ENCODE data around the gene FKBP7. TPM values are rescaled to one million over a fixed set of nuclear protein-coding genes. Genes with fewer than 3 reads are reported as not detected.
"Not testable (repeated sequence)": the region's sequence is repeated elsewhere in the genome, so short reads cannot be mapped to it uniquely, and the experiment has no call there.

FKBP7 gene
- 6.2 and 23.1 TPM in 2 replicates for total RNA-seq (2014; rRNA removed; shearing (Covaris generic); ENCODE audit: low replicate concordance)

- H3K27me3 ChIP-seq (ENCODE audit: low read length): no peaks in the 10 kb centered on the region
- H3K4me1 ChIP-seq (ENCODE audit: low read length): peaks cover 46% of the 10 kb centered on the region
- H3K9me3 ChIP-seq (ENCODE audit: low read length): no peaks in the 10 kb centered on the region
- H3K4me2 ChIP-seq (ENCODE audit: low read depth, low read length, poor library complexity, severe bottlenecking): peak within 1 kb of the TSS; percentile 90
- peak within 1 kb of the TSS; percentile 97 for H2AFZ ChIP-seq (ENCODE audit: low read length)
- DNase-seq: peak; percentile 92
- 0 out of 2 replicates have a peak, but pooled peaks cover 8% of the 10 kb centered on the region for H4K20me1 ChIP-seq (ENCODE audit: insufficient read depth, low read depth, low read length)
- H3K27ac ChIP-seq (ENCODE audit: low read length): peak within 1 kb of the TSS; percentile 84
- H3K4me3 ChIP-seq (ENCODE audit: low read length): peak within 1 kb of the TSS; percentile 77
- H3K9me2 ChIP-seq (replicated peaks; ENCODE audit: insufficient read depth, low read length): no peaks in the 10 kb centered on the region
- peak within 1 kb of the TSS; percentile 81 for H3K9ac ChIP-seq (ENCODE audit: low read length)
- no peaks in the 10 kb centered on the region for H3K36me3 ChIP-seq (ENCODE audit: insufficient read depth, low read length)
- peaks cover 69% of the 10 kb centered on the region for H3K79me2 ChIP-seq (ENCODE audit: low read length)
Observed at GRCh38 chr2:178478439-178479274, at the start of gene FKBP7. Gene FKBP7, minus strand, starts transcription at chr2:178478600. Its CDS starts 101 bp downstream, at chr2:178478499.

GRCh38 chr2:178527592-178527991, 49.2 kb upstream of the FKBP7 start:
- Histone ChIP-seq H2AFZ (ENCODE audit: low read length) (no peak overlapping the region), H3K4me3 (ENCODE audit: low read length) (no peak overlapping the region), H3K9ac (ENCODE audit: low read length) (no peak overlapping the region), H3K9me2 (replicated peaks; ENCODE audit: insufficient read depth, low read length) (no peaks in the 10 kb centered on the region), H3K4me2 (ENCODE audit: low read depth, low read length, poor library complexity, severe bottlenecking) (no peak overlapping the region), H3K4me1 (ENCODE audit: low read length) (peaks cover 31% of the 10 kb centered on the region), H4K20me1 (ENCODE audit: insufficient read depth, low read depth, low read length) (no peaks in the 10 kb centered on the region), H3K27ac (ENCODE audit: low read length) (no peak overlapping the region), H3K79me2 (ENCODE audit: low read length) (peaks cover 87% of the 10 kb centered on the region), H3K27me3 (ENCODE audit: low read length) (no peaks in the 10 kb centered on the region), H3K36me3 (ENCODE audit: insufficient read depth, low read length) (peaks cover 32% of the 10 kb centered on the region), H3K9me3 (ENCODE audit: low read length) (no peaks in the 10 kb centered on the region)
- no peak for DNase-seq

DNA sequence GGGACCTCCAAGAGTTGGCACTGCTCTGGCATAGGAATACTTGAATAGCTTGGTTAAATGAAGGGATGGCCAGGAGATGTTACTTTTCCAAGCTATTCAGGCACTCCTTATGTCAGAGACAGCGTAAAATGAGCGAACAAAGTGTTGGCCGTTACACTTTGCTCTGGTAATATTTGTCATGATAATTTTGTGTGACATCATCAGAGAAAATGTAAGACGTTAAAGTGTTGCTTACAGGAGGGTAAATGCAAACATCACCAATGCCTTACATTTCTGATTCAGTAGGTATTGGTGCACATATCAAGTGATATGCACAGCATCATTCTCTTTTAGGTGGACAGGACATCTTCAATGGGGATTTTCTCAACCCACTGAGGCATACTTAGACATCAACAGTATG, 47.9 kb upstream of the FKBP7 start:
- no peak overlapping the region for H3K4me3 ChIP-seq (ENCODE audit: low read length)
- H3K79me2 ChIP-seq (ENCODE audit: low read length): peaks cover 73% of the 10 kb centered on the region
- no peak overlapping the region for H3K4me2 ChIP-seq (ENCODE audit: low read depth, low read length, poor library complexity, severe bottlenecking)

DNA sequence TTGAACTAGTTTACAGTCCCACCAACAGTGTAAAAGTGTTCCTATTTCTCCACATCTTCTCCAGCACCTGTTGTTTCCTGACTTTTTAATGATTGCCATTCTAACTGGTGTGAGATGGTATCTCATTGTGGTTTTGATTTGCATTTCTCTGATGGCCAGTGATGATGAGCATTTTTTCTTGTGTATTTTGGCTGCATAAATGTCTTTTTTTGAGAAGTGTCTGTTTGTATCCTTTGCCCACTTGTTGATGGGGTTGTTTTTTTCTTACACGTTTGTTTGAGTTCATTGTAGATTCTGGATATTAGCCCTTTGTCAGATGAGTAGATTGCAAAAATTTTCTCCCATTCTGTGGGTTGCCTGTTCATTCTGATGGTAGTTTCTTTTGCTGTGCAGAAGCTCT, 47.1 kb upstream of the FKBP7 start:
- not testable (repeated sequence) for H3K9me3 ChIP-seq (ENCODE audit: low read length); H3K4me3 ChIP-seq (ENCODE audit: low read length); H2AFZ ChIP-seq (ENCODE audit: low read length); DNase-seq; H3K9ac ChIP-seq (ENCODE audit: low read length); H3K27ac ChIP-seq (ENCODE audit: low read length); H4K20me1 ChIP-seq (ENCODE audit: insufficient read depth, low read depth, low read length); H3K4me2 ChIP-seq (ENCODE audit: low read depth, low read length, poor library complexity, severe bottlenecking); H3K9me2 ChIP-seq (replicated peaks; ENCODE audit: insufficient read depth, low read length); H3K27me3 ChIP-seq (ENCODE audit: low read length)
- H3K4me1 ChIP-seq (ENCODE audit: low read length): peaks cover 32% of the 10 kb centered on the region
- H3K79me2 ChIP-seq (ENCODE audit: low read length): peaks cover 65% of the 10 kb centered on the region
- peaks cover 14% of the 10 kb centered on the region; the same call in 1 of the 2 replicates for H3K36me3 ChIP-seq (ENCODE audit: insufficient read depth, low read length)

More for the DNA sequence above, 47.9 kb upstream of the FKBP7 start:
- H3K27me3 ChIP-seq (ENCODE audit: low read length): no peaks in the 10 kb centered on the region
- no peak overlapping the region for H3K27ac ChIP-seq (ENCODE audit: low read length)
- peaks cover 22% of the 10 kb centered on the region for H3K36me3 ChIP-seq (ENCODE audit: insufficient read depth, low read length)
- H4K20me1 ChIP-seq (ENCODE audit: insufficient read depth, low read depth, low read length): no peaks in the 10 kb centered on the region
- DNase-seq: no peak
- H3K9ac ChIP-seq (ENCODE audit: low read length): no peak overlapping the region
- H2AFZ ChIP-seq (ENCODE audit: low read length): no peak overlapping the region
- H3K9me3 ChIP-seq (ENCODE audit: low read length): no peaks in the 10 kb centered on the region
- no peaks in the 10 kb centered on the region for H3K9me2 ChIP-seq (replicated peaks; ENCODE audit: insufficient read depth, low read length)
- H3K4me1 ChIP-seq (ENCODE audit: low read length): peaks cover 32% of the 10 kb centered on the region

DNA sequence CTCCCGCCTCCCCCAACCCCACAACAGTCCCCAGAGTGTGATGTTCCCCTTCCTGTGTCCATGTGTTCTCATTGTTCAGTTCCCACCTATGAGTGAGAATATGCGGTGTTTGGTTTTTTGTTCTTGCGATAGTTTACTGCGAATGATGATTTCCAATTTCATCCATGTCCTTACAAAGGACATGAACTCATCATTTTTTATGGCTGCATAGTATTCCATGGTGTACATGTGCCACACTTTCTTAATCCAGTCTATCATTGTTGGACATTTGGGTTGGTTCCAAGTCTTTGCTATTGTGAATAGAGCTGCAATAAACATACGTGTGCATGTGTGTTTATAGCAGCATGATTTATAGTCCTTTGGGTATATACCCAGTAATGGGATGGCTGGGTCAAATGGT, 46.6 kb upstream of the FKBP7 start:
- H4K20me1 ChIP-seq (ENCODE audit: insufficient read depth, low read depth, low read length); H3K4me3 ChIP-seq (ENCODE audit: low read length); H2AFZ ChIP-seq (ENCODE audit: low read length); H3K9ac ChIP-seq (ENCODE audit: low read length); H3K9me3 ChIP-seq (ENCODE audit: low read length); H3K27me3 ChIP-seq (ENCODE audit: low read length); H3K4me2 ChIP-seq (ENCODE audit: low read depth, low read length, poor library complexity, severe bottlenecking); H3K9me2 ChIP-seq (replicated peaks; ENCODE audit: insufficient read depth, low read length); H3K27ac ChIP-seq (ENCODE audit: low read length); DNase-seq: not testable (repeated sequence)
- Histone ChIP-seq H3K36me3 (ENCODE audit: insufficient read depth, low read length) (peaks cover 10% of the 10 kb centered on the region; the same call in 1 of the 2 replicates), H3K4me1 (ENCODE audit: low read length) (peaks cover 29% of the 10 kb centered on the region), H3K79me2 (ENCODE audit: low read length) (peaks cover 61% of the 10 kb centered on the region)

DNA sequence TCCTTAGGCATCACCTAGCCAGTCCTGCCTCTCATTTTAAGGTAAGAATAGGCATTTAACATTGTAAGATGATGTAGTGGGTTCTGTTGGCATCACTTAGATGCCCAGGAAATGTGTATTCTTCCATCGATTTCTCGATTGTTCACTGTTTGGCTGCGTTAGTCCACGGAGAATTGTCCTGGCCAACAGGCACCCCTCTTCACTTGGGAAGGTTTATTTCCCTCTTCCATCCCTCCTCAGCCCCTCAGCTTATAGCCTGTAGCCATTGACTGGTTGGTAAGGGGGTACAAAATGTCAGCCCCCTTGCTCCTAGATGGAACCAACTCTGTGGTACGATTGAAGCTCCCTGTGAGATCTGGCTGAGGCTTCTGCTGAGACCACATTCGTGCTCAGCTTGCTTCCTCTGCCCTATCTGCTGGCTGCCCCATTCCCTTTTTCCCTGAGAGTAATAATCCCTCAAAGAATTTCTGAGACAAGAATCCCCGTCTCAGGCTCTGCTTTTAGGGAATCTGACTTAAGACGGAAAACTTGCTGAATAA, 45.3 kb upstream of the FKBP7 start:
- peak overlapping the region; percentile 73 for H3K4me3 ChIP-seq (ENCODE audit: low read length)
- DNase-seq: peak; percentile 57
- H3K4me1 ChIP-seq (ENCODE audit: low read length): peaks cover 16% of the 10 kb centered on the region
- H3K27ac ChIP-seq (ENCODE audit: low read length): peak overlapping the region; percentile 38; the same call in 1 of the 2 replicates
- peak overlapping the region; percentile 79 for H3K4me2 ChIP-seq (ENCODE audit: low read depth, low read length, poor library complexity, severe bottlenecking)
- H3K9me3 ChIP-seq (ENCODE audit: low read length): no peaks in the 10 kb centered on the region
- no peaks in the 10 kb centered on the region for H4K20me1 ChIP-seq (ENCODE audit: insufficient read depth, low read depth, low read length)
- H3K79me2 ChIP-seq (ENCODE audit: low read length): peaks cover 48% of the 10 kb centered on the region
- H3K9me2 ChIP-seq (replicated peaks; ENCODE audit: insufficient read depth, low read length): no peaks in the 10 kb centered on the region
- H3K9ac ChIP-seq (ENCODE audit: low read length): peak overlapping the region; percentile 88
- peaks cover 10% of the 10 kb centered on the region; the same call in 1 of the 2 replicates for H3K36me3 ChIP-seq (ENCODE audit: insufficient read depth, low read length)
- H3K27me3 ChIP-seq (ENCODE audit: low read length): no peaks in the 10 kb centered on the region
- H2AFZ ChIP-seq (ENCODE audit: low read length): no peak overlapping the region

DNA sequence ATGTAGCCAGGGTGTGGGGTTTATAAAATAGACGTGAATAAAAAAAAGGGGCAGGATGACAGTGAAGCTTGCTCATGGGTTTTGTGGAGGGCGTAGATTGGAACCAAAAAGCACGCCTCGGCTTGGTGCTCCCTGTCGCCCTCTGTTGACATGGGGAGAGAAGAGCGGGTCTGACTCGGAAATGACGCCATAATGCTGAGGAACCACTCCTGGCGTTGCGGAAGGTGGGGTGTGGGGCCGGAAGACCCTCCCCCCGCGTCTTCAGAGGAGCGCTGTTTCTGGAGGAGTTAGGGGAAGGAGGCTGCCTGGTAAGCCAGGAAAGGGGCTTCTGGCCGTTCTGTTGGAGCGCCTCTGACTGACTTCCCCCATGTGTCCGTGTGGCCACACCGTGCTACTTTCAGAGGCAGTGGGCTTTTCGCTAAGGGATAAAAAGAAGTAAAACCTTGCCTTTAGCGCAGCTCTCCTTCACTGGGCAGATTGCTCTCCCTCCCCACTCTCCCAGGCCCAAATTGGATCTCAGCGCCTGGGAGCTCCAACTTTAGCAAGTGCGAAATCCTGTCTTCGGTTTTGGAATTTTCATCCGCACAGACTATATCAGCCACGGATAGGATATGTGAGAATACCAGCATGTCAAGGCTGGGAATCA, 44.7 kb upstream of the FKBP7 start:
- H3K4me1 ChIP-seq (ENCODE audit: low read length): peaks cover 14% of the 10 kb centered on the region
- H3K79me2 ChIP-seq (ENCODE audit: low read length): peaks cover 42% of the 10 kb centered on the region
- H3K9ac ChIP-seq (ENCODE audit: low read length): peak overlapping the region; percentile 88
- DNase-seq: peak; percentile 97
- no peaks in the 10 kb centered on the region for H3K9me3 ChIP-seq (ENCODE audit: low read length)
- H3K27ac ChIP-seq (ENCODE audit: low read length): peak overlapping the region; percentile 38; the same call in 1 of the 2 replicates
- no peaks in the 10 kb centered on the region for H3K9me2 ChIP-seq (replicated peaks; ENCODE audit: insufficient read depth, low read length)
- peak overlapping the region; percentile 37; the same call in 1 of the 2 replicates for H2AFZ ChIP-seq (ENCODE audit: low read length)
- H4K20me1 ChIP-seq (ENCODE audit: insufficient read depth, low read depth, low read length): no peaks in the 10 kb centered on the region
- H3K4me3 ChIP-seq (ENCODE audit: low read length): peak overlapping the region; percentile 73
- H3K27me3 ChIP-seq (ENCODE audit: low read length): no peaks in the 10 kb centered on the region
- peaks cover 8% of the 10 kb centered on the region; the same call in 1 of the 2 replicates for H3K36me3 ChIP-seq (ENCODE audit: insufficient read depth, low read length)
- peak overlapping the region; percentile 79 for H3K4me2 ChIP-seq (ENCODE audit: low read depth, low read length, poor library complexity, severe bottlenecking)
